Endometrial microvascular endothelial cells (primary cell): ENCODE measurements around the gene LAMA3. TPM values are rescaled to one million over a fixed set of nuclear protein-coding genes. Genes with fewer than 3 reads are reported as not detected.

Source experiments
- in situ Hi-C: cut with HindIII; loops from 2 replicates; pipeline ENCODE4 v1.10.0; 2017; ENCODE audit warnings: low sequenced_read_pairs, low pct_unique_long_range_greater_than_20kb; ENCODE audit errors: inconsistent ontology term
- total RNA-seq: library from RNA; depleted of rRNA; stranded (reverse); fragments of >200 nt; gene quantifications from one replicate; pipeline ENCODE4 v1.2.3, GENCODE V29; 2015; ENCODE audit errors: inconsistent ontology term

Gene LAMA3
- total RNA-seq, 1 donor from 2014 or later: 9.7 TPM

DNA sequence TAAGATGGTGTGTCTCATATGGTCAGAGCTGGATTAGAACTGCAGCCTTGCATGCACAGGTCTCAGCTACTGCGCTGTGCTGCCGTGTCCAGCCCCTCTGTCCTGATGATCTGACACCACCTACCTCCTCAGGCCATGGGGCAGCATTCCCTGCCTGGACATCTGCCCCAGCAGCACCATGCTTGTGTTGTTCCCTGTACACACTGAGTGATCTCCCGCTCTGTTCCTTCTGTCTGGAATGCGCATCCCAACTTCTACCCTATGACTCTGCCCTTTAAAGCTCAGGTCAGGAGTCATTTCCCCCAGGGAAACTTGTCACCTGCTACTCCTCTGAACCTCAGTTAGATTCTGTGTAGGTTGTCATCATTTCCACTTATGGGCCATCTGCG is 167.9 kb downstream of the LAMA3 start:
- in situ Hi-C loops: no loop called here

DNA sequence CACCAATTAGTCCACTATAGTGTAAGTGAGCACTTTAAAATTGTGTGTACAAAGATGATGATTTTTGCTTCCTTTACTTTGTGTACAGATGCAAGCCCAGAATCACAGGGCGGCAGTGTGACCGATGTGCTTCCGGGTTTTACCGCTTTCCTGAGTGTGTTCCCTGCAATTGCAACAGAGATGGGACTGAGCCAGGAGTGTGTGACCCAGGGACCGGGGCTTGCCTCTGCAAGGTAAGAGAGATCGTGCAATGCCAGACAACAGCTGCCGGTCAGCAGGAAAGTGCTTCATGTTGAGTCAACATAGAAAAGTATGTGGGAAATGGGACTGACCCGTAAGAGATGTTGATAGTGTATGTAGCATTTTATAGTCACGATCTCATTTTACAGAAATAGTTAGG is 168.5 kb downstream of the LAMA3 start:
- in situ Hi-C loops: no loop called here

DNA sequence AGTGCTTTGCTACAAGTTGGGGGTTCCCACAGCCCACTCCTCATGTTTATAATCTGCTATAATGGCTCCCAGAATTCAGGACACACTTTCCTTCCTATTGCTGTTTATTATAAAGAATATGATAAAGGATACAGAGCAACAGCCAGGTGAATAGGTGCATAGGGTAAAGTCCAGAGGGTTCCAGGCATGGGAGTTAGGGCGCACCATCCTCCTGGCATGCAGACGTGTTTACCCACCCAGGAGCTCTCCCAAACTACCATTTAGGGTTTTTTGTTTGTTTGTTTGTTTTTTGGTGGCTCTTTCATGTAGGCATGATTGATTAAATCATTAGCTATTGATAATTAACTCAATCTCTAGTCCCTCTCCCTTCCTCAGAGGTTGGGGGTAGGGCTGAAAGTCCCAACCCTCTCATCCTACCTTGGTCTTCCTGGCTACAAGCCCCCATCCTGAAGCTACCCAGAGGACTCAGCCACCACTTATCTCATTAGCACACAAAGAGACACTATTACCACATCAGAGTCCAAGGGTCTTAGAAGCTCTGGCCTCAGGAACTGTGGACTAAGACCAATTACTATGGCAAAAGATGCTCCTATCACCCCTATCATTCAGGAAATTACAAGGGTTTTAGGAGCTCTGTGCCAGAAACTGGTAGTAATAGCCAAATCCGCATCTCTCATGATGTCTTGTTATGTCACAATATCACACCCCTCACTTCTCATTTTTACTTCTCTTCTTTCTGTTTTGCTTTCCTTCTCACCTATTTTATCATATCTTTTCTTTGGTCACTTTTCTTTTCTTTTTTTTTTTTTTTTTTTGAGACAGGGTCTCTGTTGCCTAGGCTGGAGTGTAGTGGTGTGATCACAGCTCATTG is 170.4 kb downstream of the LAMA3 start:
- in situ Hi-C loops: no loop called here

DNA sequence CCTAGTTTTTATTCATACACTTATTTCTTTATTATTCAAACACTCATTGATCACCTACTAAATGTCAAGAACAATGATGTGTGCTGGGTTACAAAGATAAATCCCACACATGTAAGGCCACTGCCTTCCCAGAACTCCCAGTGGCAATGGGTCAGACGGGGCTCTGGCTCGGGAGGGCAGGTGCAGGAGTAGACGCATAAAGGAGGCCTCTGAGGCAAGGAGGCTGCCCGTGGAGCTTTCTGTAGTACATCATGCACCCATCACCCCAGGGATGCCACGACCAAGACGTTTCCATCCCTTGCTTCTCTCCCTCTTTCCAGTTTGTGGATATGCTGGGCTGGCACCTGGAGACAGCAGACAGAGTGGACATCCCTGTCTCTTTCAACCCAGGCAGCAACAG is 172.1 kb downstream of the LAMA3 start:
- in situ Hi-C loops: no loop called here

DNA sequence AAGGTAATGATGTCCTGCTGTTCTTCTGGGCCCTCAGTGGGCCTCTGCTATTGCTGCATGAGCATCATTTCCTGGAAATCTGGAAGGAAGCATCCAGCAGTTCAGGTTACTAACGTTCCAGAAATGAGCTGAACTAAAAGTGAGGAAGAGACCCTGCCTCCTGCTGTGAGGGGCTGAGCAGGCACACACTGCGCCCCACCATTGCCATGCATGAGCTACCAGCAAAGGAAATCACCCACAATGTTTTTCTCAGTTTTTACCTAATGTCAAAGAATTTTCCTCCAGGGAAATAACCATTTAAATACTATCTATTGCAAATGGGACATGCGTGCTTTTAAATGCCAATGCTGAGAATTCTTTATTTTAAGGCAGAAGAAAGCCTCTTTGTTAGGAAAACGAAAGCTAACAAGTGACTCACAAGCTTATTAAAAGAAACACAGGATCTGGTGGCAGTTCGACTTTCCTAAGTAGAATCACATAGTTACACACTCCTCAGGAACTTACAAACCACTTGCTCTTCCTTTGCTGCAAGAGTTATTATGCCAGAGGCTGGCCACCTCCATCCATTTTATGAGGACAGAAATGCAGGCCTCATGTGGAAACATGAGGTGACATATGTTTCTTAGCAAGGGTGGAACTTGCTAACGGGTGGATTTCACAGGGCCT is 172.7 kb downstream of the LAMA3 start:
- in situ Hi-C loops: no loop called here

DNA sequence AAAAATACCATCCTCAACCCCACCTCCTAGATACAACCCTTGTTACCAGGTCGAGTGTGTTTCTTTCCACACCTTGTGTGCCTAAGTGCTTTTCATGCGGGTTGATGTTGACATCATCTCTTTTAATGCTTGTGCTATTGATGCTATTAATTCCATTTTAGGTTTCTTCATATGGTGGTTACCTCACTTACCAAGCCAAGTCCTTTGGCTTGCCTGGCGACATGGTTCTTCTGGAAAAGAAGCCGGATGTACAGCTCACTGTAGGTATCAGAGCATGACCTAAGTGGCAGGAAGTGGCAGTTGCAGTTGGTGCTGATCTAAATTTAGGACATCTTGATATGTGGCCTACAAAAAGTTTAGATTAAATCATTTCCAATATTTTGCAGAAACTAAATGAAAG is 175.4 kb downstream of the LAMA3 start:
- in situ Hi-C loops: no loop called here

DNA sequence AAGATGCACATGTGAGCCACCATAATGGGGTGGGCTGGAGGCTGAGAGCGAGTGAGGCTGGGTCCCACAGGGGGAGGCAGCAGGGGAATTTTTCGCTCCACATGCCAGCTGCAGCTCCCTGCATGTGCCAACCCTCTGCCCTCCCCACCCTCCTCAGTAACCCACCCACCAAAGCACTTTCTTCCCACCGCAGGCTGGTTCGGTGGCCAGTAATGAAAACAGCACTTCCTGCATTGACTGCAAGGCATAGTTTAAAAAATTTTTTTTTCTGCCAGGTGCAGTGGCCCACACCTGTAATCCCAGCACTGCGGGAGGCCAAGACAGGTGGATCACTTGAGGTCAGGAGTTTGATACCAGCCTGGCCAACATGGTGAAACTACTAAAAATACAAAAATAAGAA is 177.8 kb downstream of the LAMA3 start:
- in situ Hi-C loops: no loop called here

DNA sequence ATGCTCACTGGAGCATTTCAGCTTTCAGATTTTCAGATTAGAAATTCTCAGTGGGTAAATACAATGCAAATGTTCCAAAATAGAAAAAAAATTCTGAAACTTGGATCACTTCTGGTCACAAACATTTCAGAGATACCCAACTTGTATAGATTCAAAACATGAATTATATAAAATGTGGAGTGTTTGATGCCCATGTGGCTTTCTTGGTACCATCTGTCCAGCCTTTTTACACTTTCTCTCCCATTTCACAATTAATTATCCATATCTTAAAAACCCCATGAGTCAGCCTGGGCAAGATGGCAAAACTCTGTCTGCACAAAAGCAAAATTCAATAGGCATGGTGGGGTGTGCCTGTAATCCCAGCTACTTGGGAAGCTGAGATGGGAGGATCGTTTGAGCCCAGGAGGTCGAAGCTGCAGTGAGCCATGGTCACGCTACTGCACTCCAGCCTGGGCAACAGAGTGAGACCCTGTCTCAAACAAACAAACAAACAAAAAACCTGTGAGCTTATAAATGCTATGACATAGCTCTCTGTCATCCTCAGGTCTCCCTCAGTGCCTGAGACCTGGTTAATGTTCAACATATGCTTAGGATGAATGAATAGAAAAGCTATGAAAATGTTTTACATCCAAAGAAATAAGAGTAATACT is 179.0 kb downstream of the LAMA3 start:
- in situ Hi-C loops: no loop called here

DNA sequence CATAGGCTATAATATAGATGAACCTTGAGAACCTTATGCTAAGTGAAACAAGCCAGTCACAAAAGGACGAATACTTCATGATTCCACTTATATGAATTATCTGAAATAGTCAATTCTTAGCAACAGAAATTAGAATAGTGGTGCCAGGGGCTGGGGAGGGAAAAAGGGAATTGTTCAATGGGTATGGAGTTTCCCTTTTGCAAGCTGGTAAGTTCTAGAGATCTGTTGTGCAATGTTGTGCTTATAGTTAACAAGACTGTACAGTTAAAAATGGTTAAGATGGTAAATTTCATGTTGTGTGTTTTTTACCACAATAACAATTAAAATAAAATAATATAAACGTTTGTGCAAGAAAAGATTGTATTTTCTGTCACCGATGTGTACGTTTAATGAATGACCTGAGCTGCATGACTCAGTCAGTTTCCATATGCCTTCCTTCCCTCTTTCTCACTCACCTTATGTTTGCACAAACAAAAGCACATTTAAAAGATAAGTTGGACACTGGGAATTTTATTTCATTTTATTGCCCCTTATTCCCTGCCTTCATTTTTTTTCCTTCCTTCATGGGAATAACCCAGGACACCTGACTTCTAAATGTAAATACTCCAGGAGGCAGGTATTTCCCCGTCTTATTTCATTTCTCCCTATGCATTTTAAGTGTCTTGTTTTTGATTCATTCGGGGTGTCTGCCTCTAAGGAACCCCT is 181.6 kb downstream of the LAMA3 start:
- in situ Hi-C loops: no loop called here

DNA sequence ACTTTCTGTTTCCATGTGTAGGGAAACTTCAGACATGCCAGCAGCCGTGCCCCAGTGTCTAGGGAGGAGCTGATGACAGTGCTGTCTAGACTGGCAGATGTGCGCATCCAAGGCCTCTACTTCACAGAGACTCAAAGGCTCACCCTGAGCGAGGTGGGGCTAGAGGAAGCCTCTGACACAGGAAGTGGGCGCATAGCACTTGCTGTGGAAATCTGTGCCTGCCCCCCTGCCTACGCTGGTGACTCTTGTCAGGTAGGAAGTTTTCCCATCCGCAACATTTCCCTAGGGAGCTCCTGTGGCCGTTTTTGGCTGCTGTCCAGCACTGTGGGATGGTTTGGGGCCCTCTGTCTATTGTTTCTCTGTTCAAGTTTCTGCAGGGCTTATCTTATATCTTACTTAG is 182.2 kb downstream of the LAMA3 start:
- in situ Hi-C loops: no loop called here

DNA sequence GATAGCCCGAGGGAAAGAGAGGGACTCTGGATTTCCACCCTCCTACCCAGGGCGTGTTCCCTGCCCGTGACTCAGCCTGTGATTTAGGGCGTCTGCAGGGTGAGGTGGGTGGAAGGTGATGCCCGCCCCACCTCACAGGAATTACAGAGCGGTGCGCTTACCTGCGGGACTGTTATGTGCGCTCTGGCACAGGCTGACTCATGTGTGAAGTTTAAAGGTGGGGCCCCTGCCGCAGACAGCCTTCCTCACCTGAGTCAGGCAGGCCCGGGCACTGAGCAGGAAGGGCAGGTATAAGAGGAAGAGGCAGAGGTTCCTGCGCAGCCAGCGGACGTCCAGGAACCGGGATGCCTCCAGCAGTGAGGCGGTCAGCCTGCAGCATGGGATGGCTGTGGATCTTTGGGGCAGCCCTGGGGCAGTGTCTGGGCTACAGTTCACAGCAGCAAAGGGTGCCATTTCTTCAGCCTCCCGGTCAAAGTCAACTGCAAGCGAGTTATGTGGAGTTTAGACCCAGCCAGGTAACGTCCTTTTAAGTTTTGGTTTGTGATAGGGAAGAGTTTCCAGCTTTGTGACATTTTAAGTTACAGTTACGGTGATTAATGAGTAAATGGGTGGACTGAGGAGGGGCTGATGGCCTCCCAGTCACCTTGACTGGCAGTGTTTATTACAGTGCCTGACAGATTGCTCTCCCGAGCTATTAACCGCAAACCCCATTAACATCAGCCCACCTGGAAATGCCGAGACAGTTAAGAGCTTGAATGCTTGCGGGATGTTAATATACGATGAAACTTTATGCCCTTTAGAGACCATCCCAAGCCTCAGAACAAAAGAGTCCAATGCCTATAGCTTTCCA is 183.7 kb downstream of the LAMA3 start:
- in situ Hi-C loops: no loop called here

DNA sequence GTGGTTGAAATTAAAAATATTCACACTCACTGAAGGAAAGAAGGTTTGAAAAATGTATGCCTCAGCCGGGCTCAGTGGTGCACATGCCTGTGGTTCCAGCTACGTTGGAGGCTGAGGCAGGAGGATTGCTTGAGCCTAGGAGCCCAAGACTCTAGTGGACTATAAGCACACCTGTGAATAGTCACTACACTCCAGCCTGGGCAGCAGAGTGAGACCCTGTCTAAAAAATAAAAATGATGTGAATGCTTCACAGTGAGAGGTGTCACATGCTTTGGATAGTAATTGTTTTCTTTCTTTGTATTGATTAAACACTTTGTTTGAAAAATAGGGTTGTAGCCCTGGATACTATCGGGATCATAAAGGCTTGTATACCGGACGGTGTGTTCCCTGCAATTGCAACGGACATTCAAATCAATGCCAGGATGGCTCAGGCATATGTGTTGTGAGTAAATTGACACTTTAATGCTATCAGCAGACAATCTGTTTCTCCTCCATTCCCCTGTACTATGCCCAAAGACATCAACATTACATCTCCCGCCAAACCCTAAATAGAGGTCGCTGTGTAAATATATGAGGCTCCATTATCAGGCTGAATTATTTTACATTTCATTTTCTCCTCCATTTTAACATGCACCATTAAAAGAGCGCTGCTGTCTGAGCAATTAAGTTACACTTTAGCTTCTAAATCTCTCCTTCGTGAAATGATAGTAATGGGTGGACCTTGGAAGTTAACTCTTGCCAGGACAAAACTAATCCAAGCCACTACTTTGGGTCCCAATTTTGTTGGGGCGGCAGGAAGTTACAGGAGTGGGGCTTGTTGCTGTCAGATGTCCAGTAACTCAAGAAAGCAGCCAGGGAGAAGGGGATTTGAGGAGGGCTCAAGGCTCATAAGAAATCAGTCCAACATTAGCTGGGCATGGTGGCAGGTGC is 187.0 kb downstream of the LAMA3 start:
- in situ Hi-C loops: no loop called here

DNA sequence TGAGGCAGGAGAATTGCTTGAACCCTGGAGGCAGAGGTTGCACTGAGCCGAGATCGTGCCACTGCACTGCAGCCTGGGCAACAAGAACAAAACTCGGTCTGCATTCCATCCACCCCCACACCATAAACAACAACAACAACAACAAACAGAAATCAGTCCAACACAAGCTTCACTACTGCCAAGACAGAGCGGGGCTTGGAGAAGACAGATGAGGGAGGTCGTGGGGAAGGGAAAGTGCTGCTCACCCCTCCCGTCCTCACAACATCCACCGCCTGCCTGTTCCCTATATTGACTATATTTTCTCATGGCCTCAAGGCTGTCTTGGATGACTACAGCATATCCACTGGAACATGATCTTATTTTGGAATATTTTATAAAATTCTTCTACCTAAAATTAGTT is 187.7 kb downstream of the LAMA3 start:
- in situ Hi-C loops: no loop called here

DNA sequence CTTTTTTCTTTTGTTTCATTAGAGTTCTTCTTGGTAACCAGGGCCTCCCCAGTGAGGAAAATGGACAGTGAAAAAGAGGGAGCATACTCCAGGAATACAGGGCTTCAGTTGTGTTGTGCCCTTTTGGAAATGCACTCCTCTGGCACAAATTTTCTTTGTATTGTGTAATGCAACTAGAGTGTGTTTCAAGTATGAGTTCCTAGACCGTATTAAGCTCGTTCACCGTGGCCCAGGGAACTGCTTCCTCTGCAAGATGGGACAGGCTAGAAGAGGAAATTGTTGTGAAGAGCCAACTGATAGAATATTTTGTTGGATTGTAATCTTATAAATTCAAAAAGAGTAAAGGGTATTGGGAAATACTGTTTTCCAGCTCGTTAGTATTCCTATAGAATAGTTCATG is 188.1 kb downstream of the LAMA3 start:
- in situ Hi-C loops: no loop called here

DNA sequence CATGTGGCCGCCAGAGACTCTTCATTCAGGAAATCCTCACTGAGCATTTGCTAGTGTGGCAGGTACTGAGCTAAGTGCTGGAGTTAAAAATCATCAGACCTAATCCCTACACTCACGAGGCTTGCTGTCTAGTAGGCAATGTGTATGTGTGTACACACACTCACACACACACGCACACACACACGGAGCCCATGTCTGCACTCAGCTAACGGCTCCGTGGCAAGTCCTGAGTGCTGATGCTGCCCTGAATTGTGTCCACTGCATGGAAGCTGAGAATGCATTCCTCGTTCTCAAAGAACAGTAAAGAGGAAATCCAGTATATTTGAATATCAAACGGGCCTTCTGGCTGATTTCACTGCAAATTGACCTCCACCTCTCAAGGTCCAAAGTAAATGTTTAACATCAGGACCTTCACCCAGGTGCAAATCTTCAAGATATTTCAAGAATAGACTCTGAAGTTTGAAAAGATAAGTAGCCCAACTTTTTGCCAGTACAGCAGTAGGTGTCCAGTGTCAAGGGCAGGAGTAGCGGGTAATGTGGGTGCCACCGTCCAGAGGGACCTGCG is 189.2 kb downstream of the LAMA3 start:
- in situ Hi-C loops: no loop called here

DNA sequence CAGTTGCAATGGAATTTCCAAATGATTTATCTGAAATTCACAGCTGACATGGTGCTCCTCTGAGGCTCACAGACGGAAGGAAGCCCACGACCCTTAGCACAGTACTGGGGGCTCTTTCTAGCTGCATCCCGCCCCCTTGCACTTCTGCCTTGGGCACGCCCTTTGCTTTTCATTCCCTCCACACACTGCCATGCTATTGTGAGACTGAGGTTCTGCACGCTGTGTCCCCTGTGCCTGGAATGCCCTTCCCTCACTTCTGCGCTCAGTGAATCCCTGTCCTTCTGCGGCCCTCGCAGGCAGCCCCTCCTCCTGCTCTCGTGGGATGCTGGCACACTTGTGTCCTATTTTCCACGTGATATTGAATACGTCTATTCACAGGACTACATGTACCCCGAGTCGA is 189.9 kb downstream of the LAMA3 start:
- in situ Hi-C loops: no loop called here

DNA sequence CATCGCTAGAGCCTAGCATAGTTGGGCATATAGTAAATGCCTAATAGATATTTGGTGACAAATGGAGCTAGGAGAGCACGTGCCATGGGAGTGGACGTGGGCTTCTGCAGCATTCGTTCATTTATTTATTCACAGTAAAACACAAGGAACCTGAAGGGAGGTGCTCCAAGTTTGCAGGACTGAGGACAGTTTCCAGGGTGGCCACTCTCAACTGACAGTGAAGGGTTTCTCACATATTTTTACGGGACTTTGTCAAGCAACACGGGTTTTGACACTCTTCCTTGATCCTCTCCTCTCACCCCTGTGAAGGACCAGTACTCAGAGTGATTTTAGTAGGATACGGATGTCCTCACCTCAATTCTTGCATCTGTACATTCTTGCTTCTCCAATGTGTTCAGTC is 190.3 kb downstream of the LAMA3 start:
- in situ Hi-C loops: no loop called here
